ENCODE data around the gene NTRK3.

NTRK3 gene

DNA sequence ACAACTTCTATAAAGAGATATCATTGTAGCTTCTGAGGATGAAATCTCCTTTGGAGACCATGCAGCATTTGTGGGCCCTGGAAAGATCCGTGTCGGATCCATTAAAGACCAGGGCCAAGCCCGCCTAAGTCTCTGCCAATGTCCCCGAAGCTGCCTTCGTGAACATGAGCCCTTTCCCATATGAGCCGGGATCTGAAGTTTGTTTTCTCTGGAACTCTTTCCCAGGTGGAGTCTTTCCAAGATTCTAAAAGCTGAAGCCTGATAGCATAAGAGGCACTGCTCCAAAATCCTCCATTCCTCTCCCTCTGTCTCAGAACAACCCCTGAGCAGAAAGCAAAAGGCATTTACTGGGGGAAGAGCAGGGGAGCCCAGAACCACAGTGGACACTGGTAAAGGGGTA is 274.6 kb downstream of the NTRK3 start:
- in situ Hi-C loops (cut with HindIII; ENCODE audit: low pct_unique_long_range_greater_than_20kb, low sequenced_read_pairs) = no loop called here
- no peak for DNase-seq (ENCODE audit: low read depth in 1 of 2, low spot score in 1 of 2)
- no peak for TF ChIP-seq JUND (IDR thresholded peaks at IDR 0.05; ENCODE audit: low read depth)

GRCh38 chr15:87977907-87978306 is 278.6 kb downstream of the NTRK3 start:
- TF ChIP-seq JUND (IDR thresholded peaks at IDR 0.05; ENCODE audit: low read depth) = no peak
- in situ Hi-C loops (cut with HindIII; ENCODE audit: low pct_unique_long_range_greater_than_20kb, low sequenced_read_pairs) = no loop called here
- no peak for DNase-seq (ENCODE audit: low read depth in 1 of 2, low spot score in 1 of 2)

DNA sequence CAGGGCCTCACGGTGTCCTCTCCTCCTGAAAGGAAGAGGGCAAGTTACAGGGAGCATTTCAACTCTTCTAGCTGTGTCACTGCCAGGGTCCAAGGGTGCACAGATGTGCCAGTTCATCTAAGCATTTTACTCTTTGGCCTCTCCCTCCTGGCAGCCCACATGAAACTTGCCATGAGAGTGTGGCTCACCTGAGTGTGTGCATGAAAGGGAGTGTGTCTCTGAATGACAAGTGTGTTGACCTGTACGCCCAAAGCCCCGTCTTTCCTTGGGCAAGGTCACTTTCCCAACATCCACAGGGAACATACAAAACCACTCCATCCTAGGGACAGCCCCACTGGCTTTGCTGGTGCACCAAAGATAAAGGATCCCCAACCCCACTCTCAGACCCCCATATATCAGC is 280.0 kb downstream of the NTRK3 start:
- no peak for DNase-seq (ENCODE audit: low read depth in 1 of 2, low spot score in 1 of 2)
- in situ Hi-C loops (cut with HindIII; ENCODE audit: low pct_unique_long_range_greater_than_20kb, low sequenced_read_pairs) = no loop called here
- TF ChIP-seq JUND (IDR thresholded peaks at IDR 0.05; ENCODE audit: low read depth) = no peak

DNA sequence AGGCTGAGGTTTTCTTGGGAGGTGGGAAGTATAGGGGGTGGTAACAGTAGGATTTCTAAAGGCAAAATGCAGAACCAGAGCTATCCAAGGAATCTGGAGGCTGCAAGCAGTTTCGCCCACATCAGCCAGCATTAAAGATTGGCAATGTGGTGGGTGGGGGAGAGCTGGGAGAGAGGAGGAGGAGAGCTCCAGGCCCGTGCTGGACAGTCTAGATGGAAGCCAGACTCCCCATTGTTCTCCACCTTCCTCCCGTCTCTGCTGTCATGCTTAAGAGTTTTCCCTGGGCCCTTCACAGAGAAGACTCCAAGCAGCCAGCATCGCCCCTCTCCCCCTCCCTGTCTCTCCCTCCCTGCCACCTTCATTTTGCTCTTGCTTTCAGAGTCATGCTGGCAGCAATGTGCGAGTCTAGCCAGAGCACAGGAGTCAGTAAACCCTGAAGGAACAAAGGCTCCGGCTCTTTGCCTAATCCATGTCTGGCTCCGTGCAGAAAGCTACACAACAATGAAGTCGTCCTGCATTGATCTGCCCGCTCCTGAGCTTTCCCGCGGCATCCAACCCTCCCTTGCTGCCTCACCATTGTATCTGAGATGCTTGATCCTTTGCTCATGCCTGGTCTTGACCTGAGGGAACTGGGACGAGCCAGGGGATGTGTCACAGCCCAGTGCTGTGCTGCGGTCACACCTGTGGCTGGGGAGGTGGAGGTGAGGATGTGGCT is 282.9 kb downstream of the NTRK3 start:
- no peak for TF ChIP-seq JUND (IDR thresholded peaks at IDR 0.05; ENCODE audit: low read depth)
- DNase-seq (ENCODE audit: low read depth in 1 of 2, low spot score in 1 of 2) = no peak
- in situ Hi-C loops (cut with HindIII; ENCODE audit: low pct_unique_long_range_greater_than_20kb, low sequenced_read_pairs) = no loop called here

- in situ Hi-C loops (cut with HindIII; ENCODE audit: low pct_unique_long_range_greater_than_20kb, low sequenced_read_pairs) = no loop called here
- TF ChIP-seq JUND (IDR thresholded peaks at IDR 0.05; ENCODE audit: low read depth) = no peak
- DNase-seq (ENCODE audit: low read depth in 1 of 2, low spot score in 1 of 2) = no peak
Observed at GRCh38 chr15:87971076-87971475, 285.5 kb downstream of the NTRK3 start.

DNA sequence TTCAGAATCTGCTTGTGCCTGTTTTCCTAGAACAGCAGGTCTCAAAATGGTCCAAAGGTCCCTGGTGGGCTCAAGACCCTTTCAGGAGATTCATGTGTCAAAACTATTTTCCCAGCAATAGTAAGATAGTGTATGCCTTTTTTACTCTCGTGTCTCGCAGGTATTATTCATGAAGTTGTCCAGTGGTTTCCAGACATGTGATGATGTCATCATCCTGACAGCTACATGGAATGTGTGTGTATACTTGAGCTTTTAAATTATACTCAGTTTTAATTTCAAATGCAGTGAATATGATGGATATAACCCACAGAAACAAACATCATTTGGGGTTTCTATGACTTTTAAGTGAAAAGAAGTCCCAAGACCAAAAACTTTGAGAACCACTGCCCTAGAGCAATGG is 288.6 kb downstream of the NTRK3 start:
- in situ Hi-C loops (cut with HindIII; ENCODE audit: low pct_unique_long_range_greater_than_20kb, low sequenced_read_pairs) = no loop called here
- no peak for TF ChIP-seq JUND (IDR thresholded peaks at IDR 0.05; ENCODE audit: low read depth)

DNA sequence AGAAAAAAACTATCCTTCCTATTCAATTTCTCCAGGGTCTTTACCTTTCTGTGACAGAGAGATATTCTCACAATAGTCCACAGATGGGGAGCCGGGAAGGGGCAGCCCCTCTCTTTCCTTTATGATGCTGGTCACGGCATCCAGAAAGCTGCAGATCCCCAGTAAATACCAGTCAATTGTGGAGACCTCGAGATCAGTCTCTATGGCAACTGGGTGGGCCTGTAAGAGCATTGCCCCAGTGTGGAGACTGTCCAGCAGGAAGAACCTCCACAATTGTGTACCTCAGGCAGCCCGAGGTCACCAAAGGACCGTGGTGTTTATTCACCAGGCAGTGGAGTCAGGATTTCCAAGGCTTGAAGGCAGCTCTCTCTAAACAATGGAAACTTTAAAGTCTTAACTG is 291.2 kb downstream of the NTRK3 start:
- in situ Hi-C loops (cut with HindIII; ENCODE audit: low pct_unique_long_range_greater_than_20kb, low sequenced_read_pairs) = no loop called here
- DNase-seq (ENCODE audit: low read depth in 1 of 2, low spot score in 1 of 2) = no peak
- TF ChIP-seq JUND (IDR thresholded peaks at IDR 0.05; ENCODE audit: low read depth) = no peak

More for the DNA sequence above, 288.6 kb downstream of the NTRK3 start:
- no peak for DNase-seq (ENCODE audit: low read depth in 1 of 2, low spot score in 1 of 2)

GRCh38 chr15:87962428-87962827 is 294.1 kb downstream of the NTRK3 start:
- no peak for DNase-seq (ENCODE audit: low read depth in 1 of 2, low spot score in 1 of 2)
- in situ Hi-C loops (cut with HindIII; ENCODE audit: low pct_unique_long_range_greater_than_20kb, low sequenced_read_pairs) = no loop called here
- TF ChIP-seq JUND (IDR thresholded peaks at IDR 0.05; ENCODE audit: low read depth) = no peak

- DNase-seq (ENCODE audit: low read depth in 1 of 2, low spot score in 1 of 2) = no peak
- in situ Hi-C loops (cut with HindIII; ENCODE audit: low pct_unique_long_range_greater_than_20kb, low sequenced_read_pairs) = no loop called here
- no peak for TF ChIP-seq JUND (IDR thresholded peaks at IDR 0.05; ENCODE audit: low read depth)
Observed at GRCh38 chr15:87961851-87962420, 294.6 kb downstream of the NTRK3 start.

DNA sequence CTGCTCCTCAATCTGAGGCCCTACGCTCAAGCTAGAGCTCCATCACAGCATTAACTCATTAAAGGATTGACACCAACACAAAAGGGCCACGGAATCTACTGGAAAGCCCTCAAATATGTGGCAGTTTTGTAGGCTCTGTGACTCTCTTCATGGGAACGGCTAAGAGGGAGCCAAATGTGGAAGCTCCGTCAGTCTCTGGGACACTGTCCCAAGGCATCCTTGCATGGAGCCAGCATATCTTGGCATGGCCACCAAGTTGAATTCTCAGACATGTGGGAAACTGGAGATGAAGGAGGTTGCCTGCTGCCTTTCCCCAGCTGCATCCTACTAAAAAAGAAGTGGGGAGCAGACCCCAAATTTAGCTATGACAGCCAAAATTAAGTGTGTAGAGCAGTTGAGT is 296.9 kb downstream of the NTRK3 start:
- in situ Hi-C loops (cut with HindIII; ENCODE audit: low pct_unique_long_range_greater_than_20kb, low sequenced_read_pairs) = no loop called here
- TF ChIP-seq JUND (IDR thresholded peaks at IDR 0.05; ENCODE audit: low read depth) = no peak
- DNase-seq (ENCODE audit: low read depth in 1 of 2, low spot score in 1 of 2) = no peak

- in situ Hi-C loops (cut with HindIII; ENCODE audit: low pct_unique_long_range_greater_than_20kb, low sequenced_read_pairs) = no loop called here
- no peak for TF ChIP-seq JUND (IDR thresholded peaks at IDR 0.05; ENCODE audit: low read depth)
- no peak for DNase-seq (ENCODE audit: low read depth in 1 of 2, low spot score in 1 of 2)
Observed at GRCh38 chr15:87959080-87959479, 297.5 kb downstream of the NTRK3 start.

GRCh38 chr15:87955284-87955909 is 301.1 kb downstream of the NTRK3 start:
- in situ Hi-C loops (cut with HindIII; ENCODE audit: low pct_unique_long_range_greater_than_20kb, low sequenced_read_pairs) = no loop called here

GRCh38 chr15:87954793-87955192 is 301.7 kb downstream of the NTRK3 start:
- in situ Hi-C loops (cut with HindIII; ENCODE audit: low pct_unique_long_range_greater_than_20kb, low sequenced_read_pairs) = no loop called here
- no peak for TF ChIP-seq JUND (IDR thresholded peaks at IDR 0.05; ENCODE audit: low read depth)
- no peak for DNase-seq (ENCODE audit: low read depth in 1 of 2, low spot score in 1 of 2)

More at GRCh38 chr15:87955284-87955909, 301.1 kb downstream of the NTRK3 start:
- no peak for DNase-seq (ENCODE audit: low read depth in 1 of 2, low spot score in 1 of 2)
- TF ChIP-seq JUND (IDR thresholded peaks at IDR 0.05; ENCODE audit: low read depth) = no peak
